Measurements from ENCODE around the gene NECAB3. TPM values are rescaled to one million over a fixed set of nuclear protein-coding genes. Genes with fewer than 3 reads are reported as not detected.

NECAB3 gene
- total RNA-seq, 1 donor from 2014 or later: 19.5 TPM

GRCh38 chr20:33694639-33695012 lies 20.4 kb upstream of the NECAB3 start:
- Histone ChIP-seq H3K9me3 (ENCODE audit: insufficient read depth, low read depth, low read length) (no peaks in the 10 kb centered on the region), H3K27ac (ENCODE audit: low read depth, low read length) (no peak overlapping the region), H3K4me1 (ENCODE audit: insufficient read depth, low read length) (peaks cover 7% of the 10 kb centered on the region), H3K4me2 (ENCODE audit: low read length) (no peak overlapping the region), H3K9ac (ENCODE audit: low read length) (no peak overlapping the region), H3K27me3 (ENCODE audit: insufficient read depth, low read length) (no peaks in the 10 kb centered on the region), H3K36me3 (ENCODE audit: insufficient read depth, low read length) (no peaks in the 10 kb centered on the region), H4K20me1 (ENCODE audit: insufficient read depth, low read length) (no peaks in the 10 kb centered on the region), H3K79me2 (ENCODE audit: insufficient read depth, low read length) (no peaks in the 10 kb centered on the region), H3K4me3 (ENCODE audit: insufficient read depth, low read depth, low read length) (no peak overlapping the region), H2AFZ (ENCODE audit: low read depth, low read length) (no peak overlapping the region)
- no peak overlapping the region for H3K27ac Mint-ChIP-seq (ENCODE audit: unreplicated experiment)
- TF ChIP-seq EZH2 (IDR thresholded peaks at IDR 0.05; ENCODE audit: insufficient read depth, low read length) (no peak), CTCF (IDR thresholded peaks at IDR 0.05; ENCODE audit: insufficient read depth, low read depth, low read length) (no peak)
- H3K27me3 Mint-ChIP-seq (ENCODE audit: low read depth, unreplicated experiment): peaks cover 5% of the 10 kb centered on the region
- FAIRE-seq: no peak
- no peak overlapping the region for H3K4me3 Mint-ChIP-seq (ENCODE audit: unreplicated experiment)
- peaks cover 10% of the 10 kb centered on the region for H3K4me1 Mint-ChIP-seq (ENCODE audit: low read depth, unreplicated experiment)
- peaks cover 4% of the 10 kb centered on the region for H3K36me3 Mint-ChIP-seq (ENCODE audit: low read depth, unreplicated experiment)
- H3K9me3 Mint-ChIP-seq (ENCODE audit: unreplicated experiment): peaks cover 4% of the 10 kb centered on the region
- DNase-seq (ENCODE audit: low read depth): no peak

DNA sequence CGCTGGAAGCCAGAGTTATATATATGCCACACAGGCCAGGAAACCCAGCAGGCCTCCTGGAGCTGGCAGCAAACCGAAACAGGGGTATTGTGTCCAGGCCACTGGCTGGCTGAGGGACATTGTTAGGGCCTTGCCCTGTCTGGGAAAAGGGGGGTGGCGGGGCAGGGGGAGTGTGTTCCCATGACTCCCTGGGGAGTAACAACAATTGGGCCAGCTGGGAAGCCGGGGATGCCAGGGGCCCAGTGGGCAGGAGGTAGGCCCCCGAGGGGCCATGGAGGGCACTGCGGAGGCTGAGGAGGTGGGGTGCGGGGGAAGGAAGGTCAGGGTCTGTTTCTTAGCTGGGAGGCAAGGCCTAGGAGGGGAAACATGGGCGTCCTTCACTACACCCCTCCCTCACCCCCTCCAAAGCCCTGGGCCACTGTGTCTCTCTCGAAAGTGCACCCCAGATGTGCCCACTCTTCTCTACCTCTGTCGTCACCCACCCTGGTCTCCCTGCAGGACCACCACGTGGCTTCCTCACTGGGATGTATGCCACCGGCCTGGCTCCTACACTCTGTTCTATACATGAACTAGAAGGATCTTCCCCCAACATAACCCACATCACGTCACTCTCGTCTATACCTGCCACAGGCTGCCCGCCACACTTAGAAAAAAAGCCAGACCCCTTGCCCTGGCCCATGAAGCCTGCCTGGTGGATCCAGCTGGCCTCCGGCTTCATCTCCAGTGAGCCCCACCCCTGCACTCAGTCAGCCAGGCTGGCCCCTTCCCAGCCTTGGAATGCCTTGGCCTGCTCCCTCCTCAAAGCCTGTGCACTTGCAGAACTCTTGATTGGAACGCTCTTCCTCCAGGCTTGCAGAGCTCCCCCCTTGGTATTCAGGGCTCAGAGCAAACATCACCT lies 19.8 kb upstream of the NECAB3 start:
- FAIRE-seq: no peak
- peaks cover 5% of the 10 kb centered on the region for H3K27me3 Mint-ChIP-seq (ENCODE audit: low read depth, unreplicated experiment)

More for the DNA sequence above, 19.8 kb upstream of the NECAB3 start:
- H3K4me2 ChIP-seq (ENCODE audit: low read length): no peak overlapping the region
- no peaks in the 10 kb centered on the region for H3K27me3 ChIP-seq (ENCODE audit: insufficient read depth, low read length)
- peaks cover 4% of the 10 kb centered on the region for H3K9me3 Mint-ChIP-seq (ENCODE audit: unreplicated experiment)
- no peak overlapping the region for H3K27ac Mint-ChIP-seq (ENCODE audit: unreplicated experiment)
- H3K36me3 Mint-ChIP-seq (ENCODE audit: low read depth, unreplicated experiment): peaks cover 4% of the 10 kb centered on the region
- H3K36me3 ChIP-seq (ENCODE audit: insufficient read depth, low read length): no peaks in the 10 kb centered on the region
- no peaks in the 10 kb centered on the region for H3K9me3 ChIP-seq (ENCODE audit: insufficient read depth, low read depth, low read length)
- H2AFZ ChIP-seq (ENCODE audit: low read depth, low read length): no peak overlapping the region
- peaks cover 10% of the 10 kb centered on the region for H3K4me1 Mint-ChIP-seq (ENCODE audit: low read depth, unreplicated experiment)
- no peak overlapping the region for H3K4me3 Mint-ChIP-seq (ENCODE audit: unreplicated experiment)
- peaks cover 9% of the 10 kb centered on the region for H3K4me1 ChIP-seq (ENCODE audit: insufficient read depth, low read length)
- no peak overlapping the region for H3K9ac ChIP-seq (ENCODE audit: low read length)
- TF ChIP-seq CTCF (IDR thresholded peaks at IDR 0.05; ENCODE audit: insufficient read depth, low read depth, low read length) (no peak), EZH2 (IDR thresholded peaks at IDR 0.05; ENCODE audit: insufficient read depth, low read length) (no peak)
- no peak overlapping the region for H3K27ac ChIP-seq (ENCODE audit: low read depth, low read length)
- no peak overlapping the region for H3K4me3 ChIP-seq (ENCODE audit: insufficient read depth, low read depth, low read length)
- DNase-seq (ENCODE audit: low read depth): no peak
- H3K79me2 ChIP-seq (ENCODE audit: insufficient read depth, low read length): no peaks in the 10 kb centered on the region
- no peaks in the 10 kb centered on the region for H4K20me1 ChIP-seq (ENCODE audit: insufficient read depth, low read length)
